Measurements from ENCODE around the gene C3orf33.
"Not testable (repeated sequence)": the region's sequence is repeated elsewhere in the genome, so short reads cannot be mapped to it uniquely, and the experiment has no call there.

C3orf33 gene

DNA sequence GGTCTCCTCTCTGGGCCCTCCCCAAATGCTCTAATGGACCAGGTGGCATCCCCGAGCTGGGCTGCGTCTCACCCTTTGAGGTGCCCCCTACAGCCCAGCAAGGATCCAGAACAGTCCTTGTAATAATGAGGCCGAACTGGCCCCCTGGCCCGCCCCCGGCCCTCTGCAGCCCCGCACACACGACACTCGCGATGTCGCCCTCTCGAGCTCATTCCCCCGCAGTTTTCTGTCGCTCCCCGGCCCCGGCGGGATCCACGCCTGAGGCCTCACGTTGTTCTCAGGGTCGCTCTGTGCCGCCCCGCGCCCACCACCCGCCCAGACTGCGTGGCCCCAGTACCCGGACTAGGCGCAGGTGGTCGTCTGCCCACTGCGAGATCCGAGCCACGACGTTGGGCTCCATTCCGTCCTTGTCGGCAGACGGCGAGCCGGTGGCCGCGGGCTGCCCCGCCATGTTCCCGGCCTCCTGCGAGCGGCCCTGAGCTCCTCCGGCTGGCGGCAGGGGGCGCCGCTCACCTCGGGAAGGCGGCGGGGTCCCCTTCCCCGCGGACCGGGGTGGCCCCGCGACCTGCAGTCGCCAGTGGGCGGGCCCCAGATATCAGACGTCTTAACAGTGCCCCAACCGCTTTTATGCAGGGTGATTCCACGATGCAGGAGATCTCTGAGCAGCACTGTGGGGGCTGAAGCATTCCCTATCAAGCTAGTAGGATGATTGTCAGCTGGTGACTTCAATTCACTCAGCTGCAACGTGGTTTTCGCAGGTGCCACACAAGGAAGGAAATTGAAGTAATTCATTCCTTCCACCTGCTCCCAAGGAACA, at the start of gene C3orf33:
C3orf33 (minus strand) TSS at position 477 of the 817 bp plus-strand sequence; CDS start at position 451, 26 bp downstream.
- peak within 1 kb of the TSS; percentile 92 for H3K27ac Mint-ChIP-seq
- peaks cover 19% of the 10 kb centered on the region for H3K36me3 Mint-ChIP-seq (ENCODE audit: low read depth)
- no peaks in the 10 kb centered on the region for H3K9me3 Mint-ChIP-seq
- H3K4me1 Mint-ChIP-seq (ENCODE audit: low read depth): peaks cover 22% of the 10 kb centered on the region
- DNase-seq: peak; percentile 89
- H3K27me3 Mint-ChIP-seq: no peaks in the 10 kb centered on the region
- peak within 1 kb of the TSS; percentile 86 for H3K4me3 Mint-ChIP-seq

GRCh38 chr3:155854141-155854940, 48.3 kb upstream of the C3orf33 start, which contains the start of gene SLC33A1:
SLC33A1 (minus strand) TSS chr3:155854427; CDS start chr3:155853997, 430 bp downstream.
- peaks cover 35% of the 10 kb centered on the region for H3K4me1 Mint-ChIP-seq (ENCODE audit: low read depth)
- no peaks in the 10 kb centered on the region for H3K27me3 Mint-ChIP-seq
- peak within 1 kb of the TSS; percentile 99 for H3K27ac Mint-ChIP-seq
- peaks cover 44% of the 10 kb centered on the region for H3K36me3 Mint-ChIP-seq (ENCODE audit: low read depth)
- peak within 1 kb of the TSS; percentile 99 for H3K4me3 Mint-ChIP-seq
- peak; percentile 99 for DNase-seq
- no peaks in the 10 kb centered on the region for H3K9me3 Mint-ChIP-seq

GRCh38 chr3:155853214-155854140, 47.4 kb upstream of the C3orf33 start:
- no peak for DNase-seq
- H3K4me3 Mint-ChIP-seq: peak overlapping the region; percentile 99
- peaks cover 43% of the 10 kb centered on the region for H3K4me1 Mint-ChIP-seq (ENCODE audit: low read depth)
- H3K36me3 Mint-ChIP-seq (ENCODE audit: low read depth): peaks cover 48% of the 10 kb centered on the region
- H3K27me3 Mint-ChIP-seq: no peaks in the 10 kb centered on the region
- no peaks in the 10 kb centered on the region for H3K9me3 Mint-ChIP-seq
- H3K27ac Mint-ChIP-seq: peak overlapping the region; percentile 99

GRCh38 chr3:155852341-155852740, 46.3 kb upstream of the C3orf33 start:
- Mint-ChIP-seq H3K27ac (peak overlapping the region; percentile 99), H3K4me1 (ENCODE audit: low read depth) (peaks cover 51% of the 10 kb centered on the region), H3K27me3 (no peaks in the 10 kb centered on the region), H3K36me3 (ENCODE audit: low read depth) (peaks cover 56% of the 10 kb centered on the region), H3K9me3 (no peaks in the 10 kb centered on the region), H3K4me3 (peak overlapping the region; percentile 99)
- no peak for DNase-seq

- H3K36me3 Mint-ChIP-seq (ENCODE audit: low read depth): peaks cover 71% of the 10 kb centered on the region
- not testable (repeated sequence) for DNase-seq, H3K9me3 Mint-ChIP-seq, H3K27me3 Mint-ChIP-seq, H3K27ac Mint-ChIP-seq
- H3K4me1 Mint-ChIP-seq (ENCODE audit: low read depth): peaks cover 64% of the 10 kb centered on the region
- H3K4me3 Mint-ChIP-seq: peak overlapping the region; percentile 60
These were observed 43.3 kb upstream of the C3orf33 start for GRCh38 chr3:155849404-155849803.

GRCh38 chr3:155847993-155848392, 41.9 kb upstream of the C3orf33 start:
- Mint-ChIP-seq H3K4me3 (peak overlapping the region; percentile 26), H3K9me3 (no peaks in the 10 kb centered on the region), H3K27me3 (no peaks in the 10 kb centered on the region), H3K36me3 (ENCODE audit: low read depth) (peaks cover 63% of the 10 kb centered on the region), H3K4me1 (ENCODE audit: low read depth) (peaks cover 73% of the 10 kb centered on the region), H3K27ac (no peak overlapping the region)
- no peak for DNase-seq

DNA sequence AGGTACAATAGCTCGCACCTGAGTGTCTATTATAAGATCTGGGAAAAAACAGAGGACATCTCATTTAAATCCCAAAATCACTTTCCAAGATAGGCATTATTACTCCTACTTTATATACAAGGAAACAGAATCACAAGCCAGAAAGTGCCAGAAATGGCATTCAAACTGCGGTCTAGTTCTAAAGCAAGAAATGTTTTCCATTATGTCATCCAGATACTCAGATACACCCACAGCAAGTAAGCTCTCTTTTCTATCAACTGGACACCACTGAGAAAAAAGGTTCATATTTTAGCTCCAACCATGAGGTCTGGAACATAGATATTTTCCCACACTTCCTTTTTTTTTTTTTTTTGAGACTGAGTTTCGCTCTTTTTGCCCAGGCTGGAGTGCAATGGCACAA, 40.0 kb upstream of the C3orf33 start:
- H3K4me1 Mint-ChIP-seq (ENCODE audit: low read depth): peaks cover 61% of the 10 kb centered on the region
- H3K27ac Mint-ChIP-seq: no peak overlapping the region
- DNase-seq: no peak
- H3K9me3 Mint-ChIP-seq: no peaks in the 10 kb centered on the region
- H3K36me3 Mint-ChIP-seq (ENCODE audit: low read depth): peaks cover 50% of the 10 kb centered on the region
- H3K27me3 Mint-ChIP-seq: no peaks in the 10 kb centered on the region
- peak overlapping the region; percentile 25 for H3K4me3 Mint-ChIP-seq

GRCh38 chr3:155843569-155843968, 37.5 kb upstream of the C3orf33 start:
- Mint-ChIP-seq H3K27me3 (no peaks in the 10 kb centered on the region), H3K36me3 (ENCODE audit: low read depth) (peaks cover 38% of the 10 kb centered on the region), H3K9me3 (no peaks in the 10 kb centered on the region), H3K4me1 (ENCODE audit: low read depth) (peaks cover 42% of the 10 kb centered on the region), H3K27ac (peak overlapping the region; percentile 18), H3K4me3 (no peak overlapping the region)
- no peak for DNase-seq

- no peaks in the 10 kb centered on the region for H3K27me3 Mint-ChIP-seq
- H3K9me3 Mint-ChIP-seq: no peaks in the 10 kb centered on the region
- no peak overlapping the region for H3K4me3 Mint-ChIP-seq
- H3K4me1 Mint-ChIP-seq (ENCODE audit: low read depth): peaks cover 10% of the 10 kb centered on the region
- H3K36me3 Mint-ChIP-seq (ENCODE audit: low read depth): peaks cover 42% of the 10 kb centered on the region
- peak overlapping the region; percentile 5 for H3K27ac Mint-ChIP-seq
- no peak for DNase-seq
These were observed 29.4 kb upstream of the C3orf33 start for GRCh38 chr3:155835341-155836071.

DNA sequence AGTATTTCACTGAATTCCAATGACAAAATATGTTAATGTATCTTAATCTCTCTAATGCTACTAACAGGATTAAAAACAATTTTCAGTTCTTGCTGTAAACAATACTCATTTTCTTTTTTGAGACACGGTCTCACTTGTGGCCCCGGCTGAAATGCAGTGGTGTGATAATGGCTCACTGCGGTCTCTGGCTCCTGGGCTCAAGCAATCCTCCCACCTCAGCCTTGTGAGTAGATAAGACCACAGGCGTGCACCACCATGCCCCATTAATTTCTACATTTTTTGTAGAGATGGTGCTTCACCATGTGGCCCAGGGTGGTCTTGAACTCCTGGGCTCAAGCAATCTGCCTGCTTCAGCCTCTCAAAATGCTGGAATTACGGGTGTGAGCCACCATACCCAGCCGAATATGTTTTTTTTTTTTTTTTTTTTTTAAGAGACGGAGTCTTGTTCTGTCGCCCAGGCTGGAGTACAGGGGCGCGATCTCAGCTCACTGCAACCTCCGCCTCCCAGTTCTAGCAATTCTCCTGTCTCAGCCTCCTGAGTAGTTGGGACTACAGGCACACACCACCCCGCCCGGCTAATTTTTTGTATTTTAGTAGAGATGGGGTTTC, 22.5 kb upstream of the C3orf33 start:
- not testable (repeated sequence) for H3K27ac Mint-ChIP-seq; H3K9me3 Mint-ChIP-seq; DNase-seq; H3K4me3 Mint-ChIP-seq; H3K4me1 Mint-ChIP-seq (ENCODE audit: low read depth); H3K27me3 Mint-ChIP-seq
- peaks cover 57% of the 10 kb centered on the region for H3K36me3 Mint-ChIP-seq (ENCODE audit: low read depth)

DNA sequence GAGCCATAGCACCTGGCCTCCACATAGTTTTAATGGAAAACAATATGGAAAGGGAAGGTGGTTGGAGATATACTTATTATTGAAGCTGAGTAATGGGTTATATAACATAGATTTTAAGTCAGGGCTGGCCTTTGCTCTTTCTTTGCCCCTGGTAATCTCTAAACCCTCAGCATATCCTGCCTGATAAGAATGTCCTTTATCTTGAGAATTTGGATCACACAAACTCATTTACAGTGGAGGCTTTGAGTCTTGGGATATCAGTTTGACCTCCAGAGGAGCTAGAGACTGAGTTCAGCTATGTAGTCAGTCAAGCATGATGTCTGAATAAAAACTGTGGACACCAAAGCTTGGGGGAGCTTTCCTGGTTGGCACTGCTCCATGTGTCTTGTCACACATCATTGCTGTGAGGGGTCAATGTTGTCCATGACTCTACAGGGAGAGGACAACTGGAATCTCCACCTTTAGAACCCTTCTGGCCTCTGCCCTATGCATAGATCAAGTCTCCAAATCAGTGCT, 9.0 kb upstream of the C3orf33 start:
- Mint-ChIP-seq H3K27me3 (no peaks in the 10 kb centered on the region), H3K4me1 (ENCODE audit: low read depth) (no peaks in the 10 kb centered on the region), H3K9me3 (no peaks in the 10 kb centered on the region), H3K36me3 (ENCODE audit: low read depth) (peaks cover 4% of the 10 kb centered on the region), H3K4me3 (no peak overlapping the region), H3K27ac (no peak overlapping the region)
- DNase-seq: no peak

GRCh38 chr3:155813224-155813623, 7.1 kb upstream of the C3orf33 start:
- not testable (repeated sequence) for H3K9me3 Mint-ChIP-seq; H3K36me3 Mint-ChIP-seq (ENCODE audit: low read depth); H3K4me3 Mint-ChIP-seq; H3K4me1 Mint-ChIP-seq (ENCODE audit: low read depth); H3K27ac Mint-ChIP-seq; DNase-seq; H3K27me3 Mint-ChIP-seq

- H3K9me3 Mint-ChIP-seq: no peaks in the 10 kb centered on the region
- peaks cover 17% of the 10 kb centered on the region for H3K4me1 Mint-ChIP-seq (ENCODE audit: low read depth)
- H3K4me3 Mint-ChIP-seq: no peak overlapping the region
- H3K27ac Mint-ChIP-seq: no peak overlapping the region
- no peak for DNase-seq
- no peaks in the 10 kb centered on the region for H3K27me3 Mint-ChIP-seq
- peaks cover 4% of the 10 kb centered on the region for H3K36me3 Mint-ChIP-seq (ENCODE audit: low read depth)
These were observed 3.1 kb upstream of the C3orf33 start for GRCh38 chr3:155809181-155809580.
